HEK293 (cell line): Measurements from ENCODE around the gene TMOD4.
"Not testable (repeated sequence)": the region's sequence is repeated elsewhere in the genome, so short reads cannot be mapped to it uniquely, and the experiment has no call there.

Experiments
- CTCF ChIA-PET: fragments of 350-600 bp; formaldehyde crosslinking; extraction: SDS; loops from one replicate; lab custom pipeline; 2021; ENCODE audit warnings: antibody characterized with exemption; lab: Yijun Ruan, JAX
- POLR2A ChIA-PET: fragments of 300-600 bp; formaldehyde crosslinking; extraction: SDS; loops from one replicate; lab custom pipeline; 2020; ENCODE audit warnings: antibody characterized with exemption, inconsistent platforms; lab: Yijun Ruan, JAX
- H3K27ac ChIP-seq: fragments of 200-500 bp; sonication (Bioruptor generic); 2 replicates; pipeline ENCODE4 v1.5.1; 2014; ENCODE audit warnings: low read depth, low read length, control low read depth, inconsistent platforms; ENCODE audit errors: extremely low read depth
- H3K36me3 ChIP-seq, 2 experiments: fragments of 200-500 bp in 1 of 2; sonication (Bioruptor generic) in 1 of 2; 1 replicate in 1 of 2; 2 replicates in 1 of 2; pipeline ENCODE4 v1.5.1; 2014 to 2017; ENCODE audit warnings: inconsistent platforms in 2 of 2, low read length in 2 of 2; ENCODE audit not compliant: control insufficient read depth in 2 of 2, insufficient read depth in 1 of 2
- H3K4me1 ChIP-seq: fragments of 200-500 bp; sonication (Bioruptor generic); 2 replicates; pipeline ENCODE4 v1.5.1; 2014; ENCODE audit warnings: mild to moderate bottlenecking, low read length, inconsistent platforms; ENCODE audit not compliant: control insufficient read depth, insufficient read depth
- H3K4me3 ChIP-seq: 2 replicates; pipeline ENCODE4 v1.5.1; 2011; ENCODE audit warnings: low read depth, mild to moderate bottlenecking, control low read depth, low read length, moderate library complexity
- H3K9me3 ChIP-seq: fragments of 200-500 bp; sonication (Bioruptor generic); 2 replicates; pipeline ENCODE4 v1.5.1; 2014; ENCODE audit warnings: low read depth, low read length, inconsistent platforms; ENCODE audit not compliant: control insufficient read depth, insufficient read depth
- ATF2 ChIP-seq: fragments of 450-650 bp; formaldehyde crosslinking; IDR thresholded peaks from 2 replicates; pipeline ENCODE4 v1.5.1; 2016; ENCODE audit warnings: missing biosample characterization, missing genetic modification characterization, low read depth
- HIC1 ChIP-seq: fragments of 450-650 bp; formaldehyde crosslinking; IDR thresholded peaks from 2 replicates; pipeline ENCODE4 v1.5.1; 2016; ENCODE audit warnings: missing biosample characterization, missing genetic modification characterization
- MEIS1 ChIP-seq: sonication (generic); formaldehyde crosslinking; IDR thresholded peaks from 2 replicates; pipeline ENCODE4 v1.8.1; 2022; ENCODE audit warnings: missing genetic modification reagents, mild to moderate bottlenecking, borderline replicate concordance
- OVOL3 ChIP-seq: fragments of 450-650 bp; formaldehyde crosslinking; IDR thresholded peaks from 2 replicates; pipeline ENCODE4 v1.5.1; 2016; ENCODE audit warnings: missing biosample characterization, missing genetic modification characterization
- PRDM10 ChIP-seq: fragments of 450-650 bp; formaldehyde crosslinking; IDR thresholded peaks from 2 replicates; pipeline ENCODE4 v1.5.1; 2016; ENCODE audit warnings: missing biosample characterization, missing genetic modification characterization
- ZBTB17 ChIP-seq: fragments of 450-650 bp; formaldehyde crosslinking; IDR thresholded peaks from 2 replicates; pipeline ENCODE4 v1.5.1; 2016; ENCODE audit warnings: missing biosample characterization, missing genetic modification characterization
- ZBTB44 ChIP-seq: fragments of 450-650 bp; IDR thresholded peaks from 2 replicates; pipeline ENCODE4 v1.5.1; 2018; ENCODE audit warnings: missing biosample characterization, mild to moderate bottlenecking, missing genetic modification characterization
- ZBTB49 ChIP-seq: fragments of 450-650 bp; formaldehyde crosslinking; IDR thresholded peaks from 2 replicates; pipeline ENCODE4 v1.5.1; 2016; ENCODE audit warnings: missing biosample characterization, missing genetic modification characterization, low read depth
- ZBTB8A ChIP-seq: fragments of 450-650 bp; formaldehyde crosslinking; IDR thresholded peaks from 2 replicates; pipeline ENCODE4 v1.5.1; 2016; ENCODE audit warnings: missing biosample characterization, missing genetic modification characterization
- ZEB2 ChIP-seq: fragments of 450-650 bp; formaldehyde crosslinking; IDR thresholded peaks from 2 replicates; pipeline ENCODE4 v1.5.1; 2016; ENCODE audit warnings: missing biosample characterization, missing genetic modification characterization
- ZNF175 ChIP-seq: fragments of 450-650 bp; formaldehyde crosslinking; IDR thresholded peaks from 2 replicates; pipeline ENCODE4 v1.5.1; 2016; ENCODE audit warnings: missing biosample characterization, missing genetic modification characterization
- ZNF23 ChIP-seq: fragments of 450-650 bp; formaldehyde crosslinking; IDR thresholded peaks from 2 replicates; pipeline ENCODE4 v1.5.1; 2016; ENCODE audit warnings: missing biosample characterization, missing genetic modification characterization, borderline replicate concordance
- ZNF514 ChIP-seq: fragments of 450-650 bp; formaldehyde crosslinking; IDR thresholded peaks from 2 replicates; pipeline ENCODE4 v1.5.1; 2016; ENCODE audit warnings: missing biosample characterization, missing genetic modification characterization
- ZNF596 ChIP-seq: fragments of 450-650 bp; IDR thresholded peaks from 2 replicates; pipeline ENCODE4 v1.5.0; 2018; ENCODE audit warnings: missing biosample characterization, mild to moderate bottlenecking, missing genetic modification characterization, moderate library complexity
- ZNF600 ChIP-seq: fragments of 450-650 bp; formaldehyde crosslinking; IDR thresholded peaks from 2 replicates; pipeline ENCODE4 v1.5.1; 2016; ENCODE audit warnings: missing biosample characterization, missing genetic modification characterization
- ZNF639 ChIP-seq: fragments of 450-650 bp; formaldehyde crosslinking; IDR thresholded peaks from 2 replicates; pipeline ENCODE4 v1.5.1; 2016; ENCODE audit warnings: missing biosample characterization, missing genetic modification characterization
- ZNF785 ChIP-seq: fragments of 450-650 bp; formaldehyde crosslinking; IDR thresholded peaks from 2 replicates; pipeline ENCODE4 v1.5.1; 2016; ENCODE audit warnings: missing biosample characterization, missing genetic modification characterization

Gene TMOD4

GRCh38 chr1:151189637-151190445 lies 14.1 kb upstream of the TMOD4 start, which contains the start of gene VPS72 (continued):
- TF ChIP-seq MEIS1 (CRISPR knock-in tag) (no peak), ZNF514 (tag by site-specific recombination) (no peak), OVOL3 (0 out of 2 replicates have a peak, but pooled peaks have one; percentile 42), ZBTB49 (tag by site-specific recombination) (no peak), ZNF600 (tag by site-specific recombination) (peak; percentile 59; the same call in 1 of the 2 replicates), ZEB2 (peak; percentile 92), ZNF23 (tag by site-specific recombination) (no peak), ZNF175 (tag by site-specific recombination) (no peak), ZBTB44 (tag by site-specific recombination) (peak; percentile 54; the same call in 1 of the 2 replicates), ZNF596 (tag by site-specific recombination) (no peak), ATF2 (tag by site-specific recombination) (no peak), HIC1 (peak; percentile 78; the same call in 1 of the 2 replicates), ZBTB8A (tag by site-specific recombination) (peak; percentile 83), ZNF785 (no peak), ZNF639 (peak; percentile 69)

- TF ChIP-seq PRDM10 (tag by site-specific recombination), result peak; percentile 67
- peak; percentile 71; the same call in 1 of the 2 replicates for TF ChIP-seq ZBTB17 (tag by site-specific recombination)
- Histone ChIP-seq H3K4me3 (peak overlapping the region; percentile 79), H3K36me3 (peaks cover 19 to 33% of the 10 kb centered on the region in 2 experiments)
- H3K9me3 ChIP-seq, H3K27ac ChIP-seq, H3K4me1 ChIP-seq: not testable (repeated sequence)
- ChIA-PET CTCF (interaction anchor here (0.9 to 2.1 kb wide), 2 partner anchors 10 to 63 kb away, joined by 3 to 7 read pairs; no protein-coding TSS in a partner anchor), POLR2A (interaction anchor here (0.6 to 2.9 kb wide), 4 partner anchors 18 to 139 kb away, joined by 3 to 14 read pairs (median 10); partner anchors contain the start of genes PI4KB and PSMD4)
Measured at GRCh38 chr1:151188667-151189066, 12.9 kb upstream of the TMOD4 start.
